ENCODE measurements around the gene TFF2. TPM values are rescaled to one million over a fixed set of nuclear protein-coding genes. Genes with fewer than 3 reads are reported as not detected.

Gene TFF2
- total and polyA plus RNA-seq, 2 experiments from 2014 or later = not detected

GRCh38 chr21:42375966-42376337 is 25.2 kb upstream of the TFF2 start:
- Histone ChIP-seq H2AFZ (no peak overlapping the region), H3K9me2 (ENCODE audit: insufficient read depth) (no peaks in the 10 kb centered on the region), H3K79me2 (ENCODE audit: insufficient read depth) (no peaks in the 10 kb centered on the region), H3K4me3 (no peak overlapping the region), H3K9me3 (ENCODE audit: low read depth) (no peaks in the 10 kb centered on the region), H3K27ac (no peak overlapping the region), H3K36me3 (ENCODE audit: low read depth) (no peaks in the 10 kb centered on the region), H3K9ac (no peak overlapping the region), H3K27me3 (replicated peaks; ENCODE audit: insufficient read depth) (peaks cover 5% of the 10 kb centered on the region), H3K4me2 (ENCODE audit: unreplicated experiment) (no peak overlapping the region), H3K4me1 (ENCODE audit: insufficient read depth) (no peaks in the 10 kb centered on the region), H3F3A (ENCODE audit: insufficient read depth) (no peaks in the 10 kb centered on the region), H4K20me1 (ENCODE audit: insufficient read depth) (no peaks in the 10 kb centered on the region)
- TF ChIP-seq EZH2phosphoT487 (IDR thresholded peaks at IDR 0.05; ENCODE audit: insufficient read depth, low read depth) = no peak
- TF ChIP-seq EZH2 (IDR thresholded peaks at IDR 0.05; ENCODE audit: insufficient read depth, poor library complexity, severe bottlenecking) = no peak
- in situ Hi-C loops (cut with MboI) = no loop called here
- no peak for DNase-seq
- WGBS, 2 experiments (ENCODE audit: low coverage in 1 of 2, low lambda C conversion rate in 2 of 2, missing lambda C conversion rate in 2 of 2) = 48 to 71% methylated on average over 2 to 3 of the region's 3 CpGs

- Histone ChIP-seq H3K36me3 (ENCODE audit: low read depth) (no peaks in the 10 kb centered on the region), H3K9ac (no peak overlapping the region), H3K4me2 (ENCODE audit: unreplicated experiment) (no peak overlapping the region), H3F3A (ENCODE audit: insufficient read depth) (no peaks in the 10 kb centered on the region), H3K4me1 (ENCODE audit: insufficient read depth) (no peaks in the 10 kb centered on the region), H3K27ac (no peak overlapping the region), H3K27me3 (replicated peaks; ENCODE audit: insufficient read depth) (peaks cover 5% of the 10 kb centered on the region), H4K20me1 (ENCODE audit: insufficient read depth) (no peaks in the 10 kb centered on the region), H3K4me3 (no peak overlapping the region), H2AFZ (no peak overlapping the region), H3K9me2 (ENCODE audit: insufficient read depth) (no peaks in the 10 kb centered on the region), H3K9me3 (ENCODE audit: low read depth) (no peaks in the 10 kb centered on the region), H3K79me2 (ENCODE audit: insufficient read depth) (no peaks in the 10 kb centered on the region)
- in situ Hi-C loops (cut with MboI) = no loop called here
- 49 to 50% methylated on average over 11 of the region's 11 CpGs for WGBS, 2 experiments (ENCODE audit: low coverage in 1 of 2, low lambda C conversion rate in 2 of 2, missing lambda C conversion rate in 2 of 2)
- no peak for DNase-seq
- TF ChIP-seq EZH2phosphoT487 (IDR thresholded peaks at IDR 0.05; ENCODE audit: insufficient read depth, low read depth) (no peak), EZH2 (IDR thresholded peaks at IDR 0.05; ENCODE audit: insufficient read depth, poor library complexity, severe bottlenecking) (no peak)
These were observed 24.7 kb upstream of the TFF2 start for GRCh38 chr21:42375506-42375905.

- in situ Hi-C loops (cut with MboI) = no loop called here
- Histone ChIP-seq H2AFZ (no peak overlapping the region), H3K27me3 (replicated peaks; ENCODE audit: insufficient read depth) (peaks cover 5% of the 10 kb centered on the region), H3K4me2 (ENCODE audit: unreplicated experiment) (no peak overlapping the region), H3K9me3 (ENCODE audit: low read depth) (no peaks in the 10 kb centered on the region), H3K4me3 (no peak overlapping the region), H4K20me1 (ENCODE audit: insufficient read depth) (no peaks in the 10 kb centered on the region), H3K79me2 (ENCODE audit: insufficient read depth) (no peaks in the 10 kb centered on the region), H3K27ac (no peak overlapping the region), H3K9me2 (ENCODE audit: insufficient read depth) (no peaks in the 10 kb centered on the region), H3F3A (ENCODE audit: insufficient read depth) (no peaks in the 10 kb centered on the region), H3K36me3 (ENCODE audit: low read depth) (no peaks in the 10 kb centered on the region), H3K4me1 (ENCODE audit: insufficient read depth) (no peaks in the 10 kb centered on the region), H3K9ac (no peak overlapping the region)
- no peak for DNase-seq
- TF ChIP-seq EZH2phosphoT487 (IDR thresholded peaks at IDR 0.05; ENCODE audit: insufficient read depth, low read depth) (no peak), EZH2 (IDR thresholded peaks at IDR 0.05; ENCODE audit: insufficient read depth, poor library complexity, severe bottlenecking) (no peak)
- WGBS, 2 experiments (ENCODE audit: low coverage in 1 of 2, low lambda C conversion rate in 2 of 2, missing lambda C conversion rate in 2 of 2) = 22 to 29% methylated on average over 16 to 23 of the region's 23 CpGs
These were observed 24.2 kb upstream of the TFF2 start for GRCh38 chr21:42374864-42375499.

GRCh38 chr21:42374457-42374856 is 23.7 kb upstream of the TFF2 start:
- Histone ChIP-seq H3K9me2 (ENCODE audit: insufficient read depth) (no peaks in the 10 kb centered on the region), H3F3A (ENCODE audit: insufficient read depth) (no peaks in the 10 kb centered on the region), H3K27me3 (replicated peaks; ENCODE audit: insufficient read depth) (peaks cover 5% of the 10 kb centered on the region), H3K9ac (no peak overlapping the region), H4K20me1 (ENCODE audit: insufficient read depth) (no peaks in the 10 kb centered on the region), H2AFZ (no peak overlapping the region), H3K36me3 (ENCODE audit: low read depth) (no peaks in the 10 kb centered on the region), H3K4me2 (ENCODE audit: unreplicated experiment) (no peak overlapping the region), H3K9me3 (ENCODE audit: low read depth) (no peaks in the 10 kb centered on the region), H3K4me1 (ENCODE audit: insufficient read depth) (no peaks in the 10 kb centered on the region), H3K4me3 (no peak overlapping the region), H3K79me2 (ENCODE audit: insufficient read depth) (no peaks in the 10 kb centered on the region), H3K27ac (no peak overlapping the region)
- no peak for DNase-seq
- WGBS, 2 experiments (ENCODE audit: low coverage in 1 of 2, low lambda C conversion rate in 2 of 2, missing lambda C conversion rate in 2 of 2) = 38 to 39% methylated on average over 7 of the region's 7 CpGs
- TF ChIP-seq EZH2phosphoT487 (IDR thresholded peaks at IDR 0.05; ENCODE audit: insufficient read depth, low read depth) (no peak), EZH2 (IDR thresholded peaks at IDR 0.05; ENCODE audit: insufficient read depth, poor library complexity, severe bottlenecking) (no peak)
- in situ Hi-C loops (cut with MboI) = no loop called here

Measured in GM23248 (cell line).